Stimulated activated CD4-positive, alpha-beta T cell treated with anti-CD3 and anti-CD28 coated beads, Interleukin-4, amount 100 ng/mL, for 1 hour (primary cell): ENCODE measurements around the gene B4GALT2.

Experiments used
- DNase-seq: peaks from one replicate; pipeline ENCODE4 v3.0.0-alpha.2; 2020

B4GALT2 gene

GRCh38 chr1:43985984-43986595 is 7.1 kb downstream of the B4GALT2 start:
- DNase-seq = no peak

- no peak for DNase-seq
Measured at GRCh38 chr1:43986712-43987111, 7.7 kb downstream of the B4GALT2 start.

DNA sequence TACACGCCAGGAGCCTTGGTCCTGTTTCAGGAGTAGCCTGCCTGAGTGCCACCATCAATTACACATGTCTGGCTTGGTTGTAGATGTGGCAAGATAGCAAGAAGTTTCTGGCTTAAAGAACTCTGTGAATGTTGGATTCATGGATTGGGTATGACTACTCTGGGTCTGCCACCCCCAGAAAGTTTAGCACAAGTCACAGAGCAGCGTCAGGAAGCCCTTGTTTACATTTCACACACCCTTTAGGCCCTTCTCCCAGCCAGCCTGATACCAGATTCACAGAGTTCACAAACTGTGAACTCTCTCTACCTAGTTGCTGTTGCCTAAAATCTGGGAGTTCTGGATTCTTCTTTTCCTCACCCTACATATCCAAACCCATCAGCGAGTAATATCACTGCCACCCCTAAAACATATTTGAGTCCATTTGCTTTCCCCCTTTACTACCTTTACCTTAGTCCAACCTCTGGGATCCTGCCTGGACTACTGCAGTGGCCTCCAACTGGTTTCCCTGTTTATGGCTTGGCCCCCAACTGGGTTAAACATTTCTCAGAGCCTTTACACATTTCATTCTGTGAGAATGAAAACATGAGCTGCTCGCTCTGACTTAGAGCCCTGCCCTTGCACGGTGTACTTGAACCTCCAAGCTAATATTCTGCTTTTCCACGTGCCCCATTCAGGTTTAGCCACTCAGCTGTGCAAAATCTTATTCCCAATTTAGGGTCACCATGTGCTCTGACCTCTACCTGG is 8.3 kb downstream of the B4GALT2 start:
- DNase-seq = no peak

DNA sequence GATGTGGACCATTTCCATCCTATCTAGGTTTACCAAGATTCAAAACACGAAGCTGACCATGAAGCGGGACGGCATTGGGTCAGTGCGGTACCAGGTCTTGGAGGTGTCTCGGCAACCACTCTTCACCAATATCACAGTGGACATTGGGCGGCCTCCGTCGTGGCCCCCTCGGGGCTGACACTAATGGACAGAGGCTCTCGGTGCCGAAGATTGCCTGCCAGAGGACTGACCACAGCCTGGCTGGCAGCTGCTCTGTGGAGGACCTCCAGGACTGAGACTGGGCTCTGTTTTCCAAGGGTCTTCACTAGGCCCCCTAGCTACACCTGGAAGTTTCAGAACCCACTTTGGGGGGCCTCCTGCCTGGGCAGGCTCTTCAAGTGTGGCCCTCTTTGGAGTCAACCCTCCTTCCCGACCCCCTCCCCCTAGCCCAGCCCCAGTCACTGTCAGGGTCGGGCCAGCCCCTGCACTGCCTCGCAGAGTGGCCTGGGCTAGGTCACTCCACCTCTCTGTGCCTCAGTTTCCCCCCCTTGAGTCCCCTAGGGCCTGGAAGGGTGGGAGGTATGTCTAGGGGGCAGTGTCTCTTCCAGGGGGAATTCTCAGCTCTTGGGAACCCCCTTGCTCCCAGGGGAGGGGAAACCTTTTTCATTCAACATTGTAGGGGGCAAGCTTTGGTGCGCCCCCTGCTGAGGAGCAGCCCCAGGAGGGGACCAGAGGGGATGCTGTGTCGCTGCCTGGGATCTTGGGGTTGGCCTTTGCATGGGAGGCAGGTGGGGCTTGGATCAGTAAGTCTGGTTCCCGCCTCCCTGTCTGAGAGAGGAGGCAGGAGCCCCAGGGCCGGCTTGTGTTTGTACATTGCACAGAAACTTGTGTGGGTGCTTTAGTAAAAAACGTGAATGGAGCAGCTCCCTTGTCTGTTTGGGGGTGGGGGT is 11.5 kb downstream of the B4GALT2 start:
- DNase-seq = no peak

DNA sequence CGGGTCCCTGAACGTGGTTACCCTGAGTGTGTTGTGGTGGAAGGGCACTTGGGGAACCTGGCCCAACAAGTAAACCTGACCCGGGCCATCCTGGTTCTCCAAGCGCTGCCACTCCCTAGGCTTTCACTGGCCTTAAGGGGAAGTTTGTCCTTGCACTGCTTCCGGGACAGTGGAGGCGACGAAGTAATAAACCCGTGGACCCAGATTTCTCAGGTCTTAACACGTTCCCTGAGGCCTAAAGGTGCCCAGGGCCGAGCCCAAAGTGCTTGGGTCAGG is 12.1 kb downstream of the B4GALT2 start:
- no peak for DNase-seq

DNA sequence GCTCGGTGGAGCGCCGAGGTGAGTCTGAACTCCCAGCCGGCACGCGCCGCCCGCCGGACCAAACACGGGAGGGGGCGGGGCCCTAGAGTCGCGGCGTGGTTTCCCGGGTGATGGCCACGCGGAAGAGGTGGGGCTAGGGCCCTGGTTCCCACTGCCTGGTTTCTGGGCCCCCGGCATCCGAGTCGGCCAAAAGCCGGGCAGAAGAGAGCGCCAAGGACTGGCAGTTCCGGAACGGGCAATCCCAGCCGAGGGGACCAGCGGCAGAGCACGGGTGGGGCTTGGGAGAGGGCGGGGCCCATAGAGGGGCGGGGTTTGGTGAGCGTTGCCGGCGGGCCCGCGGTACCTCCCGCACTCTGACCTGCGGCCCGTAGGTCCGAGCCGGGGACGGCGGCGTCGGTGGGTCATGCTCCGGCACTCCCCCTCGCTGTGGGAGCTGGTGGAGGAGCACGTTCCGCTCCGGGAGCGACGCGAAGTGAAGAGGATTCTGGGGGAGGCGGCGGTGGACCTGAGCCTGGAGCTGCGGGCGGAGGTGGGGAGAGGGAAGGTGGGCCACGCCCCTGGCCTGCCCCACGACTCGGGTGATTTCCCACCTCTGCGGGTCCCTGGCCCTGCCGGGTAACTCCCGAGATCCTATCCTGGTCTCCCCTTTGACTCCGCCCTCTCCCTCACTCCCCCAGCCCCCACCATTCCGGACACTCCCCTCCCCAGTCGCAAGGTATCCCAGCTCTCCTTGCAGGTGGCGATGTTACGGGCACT is 12.6 kb downstream of the B4GALT2 start, which contains the start of gene CCDC24:
TSS of gene CCDC24 (plus strand) at position 124 of the 756 bp plus-strand sequence. CDS start at position 404, 280 bp downstream.
- DNase-seq = peak; percentile 75

GRCh38 chr1:43992232-43992995 is 13.4 kb downstream of the B4GALT2 start:
- no peak for DNase-seq

DNA sequence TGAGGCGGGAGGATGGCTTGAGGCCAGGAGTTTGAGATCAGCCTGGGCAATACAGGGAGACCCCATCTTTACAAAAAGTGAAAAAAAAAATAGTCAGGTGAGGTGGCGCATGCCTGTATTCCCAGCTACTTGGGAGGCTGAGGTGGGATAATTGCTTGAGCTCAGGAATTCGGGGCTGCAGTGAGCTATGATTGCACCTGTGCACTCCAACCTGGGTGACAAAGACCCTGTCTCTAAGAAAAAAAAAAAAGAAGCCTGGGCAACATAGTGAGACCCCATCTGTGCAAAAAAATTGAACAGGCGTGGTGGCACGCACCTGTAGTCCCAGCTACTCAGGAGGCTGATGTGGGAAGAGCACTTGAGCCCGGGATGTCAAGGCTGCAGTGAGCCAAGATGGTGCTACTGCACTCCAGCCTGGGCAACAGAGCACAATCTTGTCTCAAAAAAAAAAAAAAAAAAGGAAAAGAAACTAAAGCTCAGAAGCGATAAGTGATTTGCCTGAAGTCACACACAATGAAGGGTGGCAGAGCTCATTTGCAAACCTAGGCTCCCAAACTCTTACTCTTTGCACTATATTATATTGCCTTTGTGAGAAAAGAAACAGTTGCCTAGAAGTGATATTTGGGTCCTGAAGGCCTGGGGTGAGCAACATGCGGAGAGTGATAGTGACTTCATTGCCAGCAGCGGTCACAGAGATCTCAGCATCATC is 14.3 kb downstream of the B4GALT2 start:
- no peak for DNase-seq

GRCh38 chr1:43994071-43994470 is 15.1 kb downstream of the B4GALT2 start:
- no peak for DNase-seq

DNA sequence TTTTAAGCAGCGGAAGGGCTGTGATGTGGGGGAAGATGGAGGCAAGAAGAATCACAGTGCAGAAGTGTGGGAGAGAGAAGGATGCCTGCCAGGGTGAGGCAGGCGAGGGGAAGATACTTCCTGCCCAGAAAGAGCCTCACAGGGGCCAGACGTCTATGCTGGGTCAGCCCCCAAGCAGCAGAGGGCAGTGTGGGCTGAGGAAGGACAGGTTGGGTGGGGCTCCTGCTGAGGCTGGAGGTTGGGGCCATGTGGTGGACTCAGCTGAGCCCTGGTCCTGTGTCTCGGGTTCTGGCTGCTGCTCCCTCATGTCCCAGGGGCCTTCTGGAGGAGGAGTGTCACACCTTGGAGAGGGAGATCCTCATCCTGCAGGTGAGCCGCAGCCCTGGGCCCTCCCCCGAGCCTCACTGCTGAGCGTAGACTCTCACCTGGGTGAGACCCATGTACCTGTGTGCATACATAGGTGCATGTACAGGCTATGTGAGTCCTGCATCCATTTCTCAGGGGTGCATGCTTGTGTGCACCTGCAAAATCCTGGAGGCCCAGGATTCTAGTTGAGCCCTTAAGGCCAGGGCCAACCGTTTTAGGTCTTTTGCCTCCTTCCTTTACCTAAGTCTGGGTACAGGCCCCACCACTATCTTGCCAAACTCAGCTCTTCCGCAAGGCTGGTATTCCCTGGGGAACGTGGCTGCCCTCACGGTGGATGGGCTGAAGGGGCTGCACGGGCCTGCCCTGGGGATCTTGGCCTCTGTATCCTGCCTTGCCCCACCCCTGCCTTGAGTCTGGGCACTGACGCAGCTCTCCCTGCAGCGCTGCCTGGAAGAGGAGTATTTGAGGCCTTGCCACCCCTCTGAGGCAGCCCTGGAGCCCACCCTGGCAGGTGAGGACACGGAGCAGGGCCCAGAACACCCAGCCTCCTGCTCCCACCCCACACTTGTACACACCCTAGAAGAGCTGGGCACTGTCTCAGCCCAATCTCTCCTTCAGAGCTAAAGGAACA is 16.1 kb downstream of the B4GALT2 start:
- DNase-seq = no peak

GRCh38 chr1:43995984-43996732 is 17.1 kb downstream of the B4GALT2 start:
- no peak for DNase-seq

DNA sequence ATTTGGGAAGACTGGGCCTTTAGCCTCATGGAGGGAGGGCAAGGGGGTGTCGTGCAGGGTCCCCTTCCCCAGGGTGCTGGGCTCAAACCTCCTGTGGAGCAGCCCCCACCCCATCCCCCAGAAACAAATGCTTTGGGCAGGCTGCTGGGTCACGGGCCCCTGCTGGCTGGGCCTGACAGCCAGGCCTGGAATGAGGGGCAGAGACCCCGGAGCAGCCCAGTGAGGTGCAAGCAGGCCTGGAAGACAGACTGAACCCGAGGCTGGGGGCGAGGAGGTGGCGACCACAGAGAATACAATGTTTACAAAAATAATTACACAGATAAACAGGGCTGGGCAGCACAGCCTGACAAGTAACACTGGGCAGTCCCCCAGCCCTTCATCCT is 17.7 kb downstream of the B4GALT2 start:
- DNase-seq = no peak

GRCh38 chr1:43997295-43997999 is 18.4 kb downstream of the B4GALT2 start:
- no peak for DNase-seq

GRCh38 chr1:43998000-43998378 is 19.0 kb downstream of the B4GALT2 start:
- no peak for DNase-seq

DNA sequence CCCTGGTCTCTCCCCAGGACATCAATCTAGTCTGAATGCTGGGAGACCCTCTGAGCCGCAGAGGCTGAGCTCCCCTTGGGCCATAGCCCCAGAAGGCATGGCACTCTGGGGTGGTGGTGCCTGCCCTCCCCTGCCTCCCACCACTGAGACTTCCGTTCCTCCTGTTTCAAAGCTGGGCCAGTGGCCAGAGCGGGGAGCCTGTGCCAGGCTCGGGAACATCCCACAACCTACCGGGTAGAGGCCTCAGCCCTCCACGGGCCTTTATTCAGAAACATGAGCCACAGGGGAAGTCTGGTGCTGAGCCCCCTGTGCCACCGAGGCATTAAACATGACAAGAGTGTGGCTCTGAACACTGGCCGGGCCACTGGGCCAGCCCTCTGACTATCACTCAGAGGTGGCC is 20.4 kb downstream of the B4GALT2 start:
- DNase-seq = no peak

DNA sequence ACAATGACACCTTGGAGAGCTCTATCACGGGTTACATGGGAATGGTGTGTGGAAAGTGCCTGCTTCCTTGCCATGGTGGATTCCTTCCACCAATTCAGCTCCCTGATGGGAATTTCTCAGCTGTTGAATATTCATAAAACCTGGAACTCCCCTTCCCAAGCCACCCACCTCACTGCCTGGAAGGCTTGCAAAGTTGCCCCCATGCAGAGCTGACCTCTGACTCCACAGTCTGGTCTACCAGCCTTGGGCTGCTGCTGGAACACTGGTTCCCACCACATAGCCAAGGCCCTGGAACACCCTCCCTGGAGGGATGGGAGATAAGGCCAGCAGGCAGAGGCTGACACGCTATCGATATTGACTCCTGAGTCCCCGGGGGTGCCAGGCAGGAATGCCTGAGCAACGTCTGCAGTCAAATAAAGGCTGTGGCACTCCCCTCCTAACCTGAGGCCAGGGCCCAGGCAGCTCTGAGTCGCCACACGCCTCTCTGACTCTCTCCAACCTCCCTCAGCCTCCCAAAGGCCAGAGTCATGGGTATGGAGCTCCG is 21.2 kb downstream of the B4GALT2 start:
- DNase-seq = no peak

GRCh38 chr1:44002165-44002564 is 23.2 kb downstream of the B4GALT2 start:
- DNase-seq = no peak

DNA sequence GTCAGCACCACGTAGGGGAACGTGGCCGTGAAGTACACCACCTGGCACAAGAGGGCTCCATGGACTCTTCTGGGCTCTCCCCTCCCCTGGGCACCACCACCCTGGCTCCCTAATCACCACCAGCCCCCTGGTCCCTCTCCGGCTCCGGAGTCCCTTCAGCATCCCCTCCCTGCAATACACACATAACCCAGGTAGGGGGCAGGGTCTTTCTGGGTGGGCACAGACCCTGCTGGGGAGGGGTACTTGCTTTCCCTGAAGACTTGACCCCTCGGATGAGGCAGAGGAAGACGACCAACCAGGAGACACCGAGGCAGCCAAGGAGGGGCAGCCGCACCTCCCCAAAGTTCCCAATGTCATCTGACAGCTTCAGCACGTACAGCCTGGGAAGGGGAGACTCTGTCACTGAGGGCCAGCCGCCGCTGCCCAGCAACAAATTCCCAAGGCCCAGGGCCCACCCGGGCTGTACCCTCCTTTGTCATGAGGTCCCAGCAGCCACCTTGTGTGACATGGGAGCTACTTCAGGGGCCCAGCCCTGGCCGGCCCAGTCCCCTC is 23.7 kb downstream of the B4GALT2 start:
- DNase-seq = no peak
